Smooth muscle cell (in vitro differentiated cells): Measurements from ENCODE around the gene CTSH. TPM values are rescaled to one million over a fixed set of nuclear protein-coding genes. Genes with fewer than 3 reads are reported as not detected.

Experiments
- DNase-seq: peaks from one replicate; lab custom pipeline; 2025; ENCODE audit not compliant: unreplicated experiment; lab: John Stamatoyannopoulos, UW
- H2AFZ ChIP-seq: fragments of 200-600 bp; sonication (generic); 2 replicates; pipeline ENCODE4 v1.6.0; 2016; ENCODE audit warnings: antibody characterized with exemption, low read depth, mild to moderate bottlenecking
- H3F3A ChIP-seq: fragments of 200-600 bp; sonication (generic); 2 replicates; pipeline ENCODE4 v1.6.0; 2017; ENCODE audit warnings: antibody characterized with exemption, low read depth
- H3K27ac ChIP-seq: fragments of 200-600 bp; sonication (generic); 2 replicates; pipeline ENCODE4 v1.5.1; 2016; ENCODE audit warnings: low read depth, mild to moderate bottlenecking
- H3K27me3 ChIP-seq: fragments of 200-600 bp; sonication (generic); 2 replicates; pipeline ENCODE4 v1.6.1; 2016; ENCODE audit warnings: low read depth, mild to moderate bottlenecking
- H3K36me3 ChIP-seq: fragments of 200-600 bp; sonication (generic); 2 replicates; pipeline ENCODE4 v1.5.1; 2016; ENCODE audit warnings: low read depth
- H3K4me1 ChIP-seq: fragments of 200-600 bp; sonication (generic); 2 replicates; pipeline ENCODE4 v1.5.1; 2016; ENCODE audit warnings: low read depth
- H3K4me2 ChIP-seq: fragments of 200-600 bp; sonication (generic); 2 replicates; pipeline ENCODE4 v1.6.0; 2016; ENCODE audit warnings: mild to moderate bottlenecking
- H3K4me3 ChIP-seq: fragments of 200-600 bp; sonication (generic); 2 replicates; pipeline ENCODE4 v1.5.1; 2016; ENCODE audit warnings: mild to moderate bottlenecking
- H3K79me2 ChIP-seq: fragments of 200-600 bp; sonication (generic); 2 replicates; pipeline ENCODE4 v1.6.0; 2016; ENCODE audit warnings: low read depth, mild to moderate bottlenecking
- H3K9ac ChIP-seq: fragments of 200-600 bp; sonication (generic); 2 replicates; pipeline ENCODE4 v1.6.0; 2016; ENCODE audit warnings: low read depth
- H3K9me3 ChIP-seq: fragments of 200-600 bp; sonication (generic); replicated peaks from 2 replicates; pipeline ENCODE4 v1.5.1; 2016; ENCODE audit warnings: low read depth
- H4K20me1 ChIP-seq: fragments of 200-600 bp; sonication (generic); 2 replicates; pipeline ENCODE4 v1.6.0; 2016; ENCODE audit warnings: low read depth
- WGBS: methylation state at CpG from one replicate; pipeline ENCODE4 v1.1.7; 2016; ENCODE audit warnings: low lambda C conversion rate; 5-methylcytosine and 5-hydroxymethylcytosine counted together
- polyA plus RNA-seq: library from polyadenylated mRNA; unstranded; fragments of >200 nt; fragmentation: Nextera tagmentation; extraction: Ambion mirVana; gene quantifications from 2 replicates; pipeline ENCODE4 v1.2.1, GENCODE V29; 2016
- total RNA-seq: library from RNA; depleted of rRNA; stranded (reverse); fragments of >200 nt; gene quantifications from 2 replicates; pipeline ENCODE4 v1.2.3, GENCODE V29; 2014
- TF ChIP-seq, protein P1 (sequence below): fragments of 200-600 bp; sonication (generic); IDR thresholded peaks from 2 replicates; pipeline ENCODE4 v1.5.1; 2017; ENCODE audit warnings: borderline replicate concordance, mild to moderate bottlenecking, antibody characterized with exemption; ENCODE audit not compliant: insufficient read depth, poor library complexity, severe bottlenecking

Gene CTSH
- total and polyA plus RNA-seq, 2 experiments from 2014 or later, result 23.4 to 38.5 TPM

DNA sequence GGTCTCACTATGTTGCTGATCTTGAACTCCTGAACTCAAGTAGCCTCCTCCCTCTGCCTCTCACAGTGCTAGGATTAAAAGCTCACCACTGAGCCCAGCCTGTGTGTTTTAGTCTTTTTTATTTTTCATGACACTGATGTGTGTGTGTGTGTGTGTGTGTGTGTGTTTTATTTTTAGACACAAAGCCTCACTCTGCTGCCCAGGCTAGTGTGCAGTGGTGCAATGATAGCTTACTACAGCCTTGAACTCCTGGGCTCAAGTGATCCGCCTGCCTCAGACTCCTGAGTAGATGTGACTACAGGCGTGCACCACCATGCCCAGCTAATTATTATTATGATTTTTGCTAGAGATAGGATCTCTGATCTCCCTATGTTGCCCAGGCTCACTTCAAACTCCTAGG is 23.3 kb upstream of the CTSH start:
- Histone ChIP-seq H3K4me1 (no peaks in the 10 kb centered on the region), H3K36me3 (no peaks in the 10 kb centered on the region), H3K27ac (no peak overlapping the region), H3K79me2 (no peaks in the 10 kb centered on the region), H2AFZ (no peak overlapping the region), H3K9ac (no peak overlapping the region), H4K20me1 (no peaks in the 10 kb centered on the region), H3K4me2 (no peak overlapping the region), H3K4me3 (no peak overlapping the region), H3K9me3 (no peaks in the 10 kb centered on the region), H3K27me3 (no peaks in the 10 kb centered on the region), H3F3A (no peaks in the 10 kb centered on the region)
- 90% methylated on average over 2 of the region's 2 CpGs for WGBS
- no peak for DNase-seq
- TF ChIP-seq, protein P1, sequence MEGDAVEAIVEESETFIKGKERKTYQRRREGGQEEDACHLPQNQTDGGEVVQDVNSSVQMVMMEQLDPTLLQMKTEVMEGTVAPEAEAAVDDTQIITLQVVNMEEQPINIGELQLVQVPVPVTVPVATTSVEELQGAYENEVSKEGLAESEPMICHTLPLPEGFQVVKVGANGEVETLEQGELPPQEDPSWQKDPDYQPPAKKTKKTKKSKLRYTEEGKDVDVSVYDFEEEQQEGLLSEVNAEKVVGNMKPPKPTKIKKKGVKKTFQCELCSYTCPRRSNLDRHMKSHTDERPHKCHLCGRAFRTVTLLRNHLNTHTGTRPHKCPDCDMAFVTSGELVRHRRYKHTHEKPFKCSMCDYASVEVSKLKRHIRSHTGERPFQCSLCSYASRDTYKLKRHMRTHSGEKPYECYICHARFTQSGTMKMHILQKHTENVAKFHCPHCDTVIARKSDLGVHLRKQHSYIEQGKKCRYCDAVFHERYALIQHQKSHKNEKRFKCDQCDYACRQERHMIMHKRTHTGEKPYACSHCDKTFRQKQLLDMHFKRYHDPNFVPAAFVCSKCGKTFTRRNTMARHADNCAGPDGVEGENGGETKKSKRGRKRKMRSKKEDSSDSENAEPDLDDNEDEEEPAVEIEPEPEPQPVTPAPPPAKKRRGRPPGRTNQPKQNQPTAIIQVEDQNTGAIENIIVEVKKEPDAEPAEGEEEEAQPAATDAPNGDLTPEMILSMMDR, result no peak

DNA sequence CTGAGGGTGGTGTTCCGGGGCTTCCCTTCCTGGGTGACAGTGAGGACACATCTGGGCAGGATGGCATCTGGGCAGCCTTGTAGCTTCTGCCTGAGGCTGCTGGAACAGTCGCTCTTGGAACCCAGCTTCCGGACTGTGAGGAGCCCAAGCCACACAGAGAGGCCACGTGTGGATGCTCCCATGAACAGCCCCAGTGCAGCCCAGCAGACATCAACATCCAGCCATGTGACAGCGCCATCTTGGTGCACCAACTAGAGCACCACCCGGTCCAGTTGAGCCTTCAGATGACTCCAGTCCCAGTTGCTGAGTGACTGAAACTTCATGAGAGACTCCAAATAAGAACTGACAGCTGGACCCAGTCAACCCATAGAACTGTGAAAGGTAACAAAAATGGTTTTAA is 15.5 kb upstream of the CTSH start:
- 92% methylated on average over 6 of the region's 6 CpGs for WGBS
- Histone ChIP-seq H3F3A (no peaks in the 10 kb centered on the region), H3K27ac (no peak overlapping the region), H3K9me3 (no peaks in the 10 kb centered on the region), H2AFZ (no peak overlapping the region), H3K4me3 (no peak overlapping the region), H3K9ac (no peak overlapping the region), H4K20me1 (no peaks in the 10 kb centered on the region), H3K36me3 (no peaks in the 10 kb centered on the region), H3K4me1 (no peaks in the 10 kb centered on the region), H3K27me3 (no peaks in the 10 kb centered on the region), H3K79me2 (no peaks in the 10 kb centered on the region), H3K4me2 (no peak overlapping the region)
- TF ChIP-seq, protein P1, result no peak
- DNase-seq, result no peak

DNA sequence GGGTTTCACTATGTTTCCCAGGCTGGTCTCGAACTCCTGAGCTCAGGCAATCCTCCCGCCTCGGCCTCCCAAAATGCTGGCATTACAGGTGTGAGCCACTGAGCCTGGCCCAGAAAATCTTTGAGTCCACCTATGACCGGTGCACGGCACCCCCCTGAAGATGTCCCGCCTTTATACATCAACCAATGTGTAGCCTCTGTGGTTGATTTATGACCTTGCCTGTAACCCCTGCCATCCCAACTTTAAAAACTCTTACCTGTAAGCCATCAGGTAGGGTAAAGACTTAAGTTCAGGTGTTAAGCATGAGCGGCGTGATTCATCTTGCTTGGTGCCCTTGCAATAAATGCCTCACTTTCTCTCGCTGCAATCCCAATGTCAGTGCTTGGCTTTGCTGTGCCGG is 14.5 kb upstream of the CTSH start:
- no peaks in the 10 kb centered on the region for H3F3A ChIP-seq
- DNase-seq, result no peak
- H3K9me3 ChIP-seq, result no peaks in the 10 kb centered on the region
- no peak overlapping the region for H3K27ac ChIP-seq
- H3K36me3 ChIP-seq, result no peaks in the 10 kb centered on the region
- H3K79me2 ChIP-seq, result no peaks in the 10 kb centered on the region
- TF ChIP-seq, protein P1, result no peak
- 93% methylated on average over 10 of the region's 10 CpGs for WGBS
- H4K20me1 ChIP-seq, result no peaks in the 10 kb centered on the region
- H2AFZ ChIP-seq, result no peak overlapping the region
- H3K4me1 ChIP-seq, result no peaks in the 10 kb centered on the region
- H3K9ac ChIP-seq, result no peak overlapping the region
- H3K27me3 ChIP-seq, result no peaks in the 10 kb centered on the region
- no peak overlapping the region for H3K4me2 ChIP-seq
- H3K4me3 ChIP-seq, result no peak overlapping the region

DNA sequence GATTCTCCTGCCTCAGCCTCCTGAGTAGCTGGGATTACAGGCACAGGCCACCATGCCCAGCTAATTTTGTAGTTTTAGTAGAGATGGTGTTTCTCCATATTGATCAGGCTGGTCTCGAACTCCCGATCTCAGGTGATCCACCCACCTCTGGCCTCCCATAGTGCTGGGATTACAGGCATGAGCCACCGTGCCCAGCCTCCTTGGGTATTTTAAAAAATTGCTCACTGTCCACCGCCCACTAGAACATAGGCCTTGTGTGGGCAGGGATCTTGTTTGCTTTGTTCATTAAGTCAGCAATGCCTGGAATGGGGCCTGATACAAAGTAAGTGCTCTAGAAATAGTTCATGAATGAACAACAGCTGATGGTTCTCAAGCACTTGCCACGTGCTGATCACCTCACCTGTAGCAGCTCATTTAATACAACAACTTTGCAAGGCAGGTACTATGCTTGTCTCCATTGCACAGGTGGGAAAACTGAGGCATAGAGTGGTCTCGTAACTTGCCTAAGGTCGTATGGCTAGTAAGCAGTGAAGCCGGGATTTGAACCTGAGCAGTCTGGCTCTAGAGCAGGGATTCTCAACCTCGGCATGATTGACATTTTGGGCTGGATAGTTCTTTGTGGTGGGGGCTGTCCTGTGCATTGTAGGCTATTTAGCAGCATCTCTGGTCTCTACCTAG is 12.7 kb upstream of the CTSH start:
- 85% methylated on average over 9 of the region's 9 CpGs for WGBS
- no peak overlapping the region for H3K4me2 ChIP-seq
- H3K9me3 ChIP-seq, result no peaks in the 10 kb centered on the region
- no peaks in the 10 kb centered on the region for H4K20me1 ChIP-seq
- no peaks in the 10 kb centered on the region for H3F3A ChIP-seq
- H3K9ac ChIP-seq, result no peak overlapping the region
- no peaks in the 10 kb centered on the region for H3K27me3 ChIP-seq
- no peak overlapping the region for H3K27ac ChIP-seq
- H3K4me3 ChIP-seq, result no peak overlapping the region
- no peaks in the 10 kb centered on the region for H3K4me1 ChIP-seq
- H3K79me2 ChIP-seq, result no peaks in the 10 kb centered on the region
- H3K36me3 ChIP-seq, result no peaks in the 10 kb centered on the region
- DNase-seq, result no peak
- H2AFZ ChIP-seq, result no peak overlapping the region
- TF ChIP-seq, protein P1, result no peak
